ENCODE results near the gene SLC25A36. TPM values are rescaled to one million over a fixed set of nuclear protein-coding genes. Genes with fewer than 3 reads are reported as not detected.

SLC25A36 gene
- total and polyA plus RNA-seq, 2 donors (not counting 3 experiments of a cell fraction or from before 2014, with no cell fraction given) = 17.7 to 38.8 TPM

DNA sequence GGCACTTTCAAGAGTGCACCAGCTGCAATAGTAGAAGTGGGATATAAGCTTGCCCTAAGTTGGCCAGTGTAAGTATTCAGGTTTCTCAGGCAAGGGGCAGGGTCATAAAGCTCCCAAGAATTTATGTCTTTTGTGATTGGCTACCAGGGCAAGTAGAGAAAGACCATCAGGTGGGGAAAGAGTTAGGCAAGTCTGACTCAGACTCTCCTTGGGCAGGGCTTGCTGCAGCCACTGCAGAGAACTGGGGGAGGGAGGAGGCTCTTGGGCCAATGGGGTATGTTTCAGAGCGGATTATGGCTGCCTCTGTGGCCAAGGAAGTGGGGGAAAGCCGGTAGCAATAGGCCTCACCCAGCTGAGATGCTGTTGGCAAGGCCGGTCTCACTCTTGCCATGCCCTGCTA, 44.6 kb upstream of the SLC25A36 start:
- POLR2A ChIA-PET = no interaction called here
- no peak overlapping the region for H3K27ac ChIP-seq (ENCODE audit: insufficient read depth, low read depth, low read length)
- DNase-seq (ENCODE audit: low read depth, low spot score) (no peak), FAIRE-seq (no peak)
- no TSS peak for BruUV-seq (replicated peaks)
- H3K9me3 ChIP-seq (replicated peaks; ENCODE audit: control insufficient read depth, insufficient read depth, low read length) = no peaks in the 10 kb centered on the region
- no peaks in the 10 kb centered on the region for H3K36me3 ChIP-seq (ENCODE audit: control insufficient read depth in 2 of 2, extremely low read depth in 1 of 2, insufficient read depth in 2 of 2, low read length in 2 of 2)
- H3K4me2 ChIP-seq (ENCODE audit: insufficient read depth, low read length) = no peak overlapping the region
- H3K27me3 ChIP-seq (ENCODE audit: control insufficient read depth in 2 of 2, insufficient read depth in 2 of 2, low read length in 2 of 2) = no peaks in the 10 kb centered on the region
- CTCF ChIA-PET = interaction anchor here (1.3 to 1.9 kb wide), 2 partner anchors 209 to 295 kb away, joined by 6 to 7 read pairs; no protein-coding TSS in a partner anchor
- dilution Hi-C loops (cut with MboI; ENCODE audit: extremely low pct_ligation_motif_present, low sequenced_read_pairs) = no loop called here
- no peak overlapping the region for H2AFZ ChIP-seq (ENCODE audit: low read depth, low read length)
- H3K9me1 ChIP-seq (replicated peaks; ENCODE audit: control insufficient read depth, extremely low read depth, insufficient read depth, low read length) = no peaks in the 10 kb centered on the region
- TF ChIP-seq FOS (IDR thresholded peaks at IDR 0.05; ENCODE audit: borderline replicate concordance, insufficient read depth, low read length) (no peak), GATA2 (IDR thresholded peaks at IDR 0.05; ENCODE audit: insufficient read depth, insufficient read length, low read depth, low read length) (no peak), JUN (IDR thresholded peaks at IDR 0.05; ENCODE audit: borderline replicate concordance, insufficient read depth, insufficient read length, low read depth) (no peak), POLR2A (IDR thresholded peaks at IDR 0.05; ENCODE audit: low read depth, low read length) (no peak), MYC (IDR thresholded peaks at IDR 0.05; ENCODE audit: low read depth, low read length) (no peak), EZH2 (IDR thresholded peaks at IDR 0.05; ENCODE audit: borderline replicate concordance, low read depth, low read length, severe bottlenecking) (no peak), POLR2AphosphoS5 (IDR thresholded peaks at IDR 0.05; ENCODE audit: insufficient read depth, low read depth, low read length) (no peak)
- TF ChIP-seq, protein P1, sequence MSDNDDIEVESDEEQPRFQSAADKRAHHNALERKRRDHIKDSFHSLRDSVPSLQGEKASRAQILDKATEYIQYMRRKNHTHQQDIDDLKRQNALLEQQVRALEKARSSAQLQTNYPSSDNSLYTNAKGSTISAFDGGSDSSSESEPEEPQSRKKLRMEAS (IDR thresholded peaks at IDR 0.05; ENCODE audit: insufficient read depth, insufficient read length) = no peak
- TF ChIP-seq, protein P2, sequence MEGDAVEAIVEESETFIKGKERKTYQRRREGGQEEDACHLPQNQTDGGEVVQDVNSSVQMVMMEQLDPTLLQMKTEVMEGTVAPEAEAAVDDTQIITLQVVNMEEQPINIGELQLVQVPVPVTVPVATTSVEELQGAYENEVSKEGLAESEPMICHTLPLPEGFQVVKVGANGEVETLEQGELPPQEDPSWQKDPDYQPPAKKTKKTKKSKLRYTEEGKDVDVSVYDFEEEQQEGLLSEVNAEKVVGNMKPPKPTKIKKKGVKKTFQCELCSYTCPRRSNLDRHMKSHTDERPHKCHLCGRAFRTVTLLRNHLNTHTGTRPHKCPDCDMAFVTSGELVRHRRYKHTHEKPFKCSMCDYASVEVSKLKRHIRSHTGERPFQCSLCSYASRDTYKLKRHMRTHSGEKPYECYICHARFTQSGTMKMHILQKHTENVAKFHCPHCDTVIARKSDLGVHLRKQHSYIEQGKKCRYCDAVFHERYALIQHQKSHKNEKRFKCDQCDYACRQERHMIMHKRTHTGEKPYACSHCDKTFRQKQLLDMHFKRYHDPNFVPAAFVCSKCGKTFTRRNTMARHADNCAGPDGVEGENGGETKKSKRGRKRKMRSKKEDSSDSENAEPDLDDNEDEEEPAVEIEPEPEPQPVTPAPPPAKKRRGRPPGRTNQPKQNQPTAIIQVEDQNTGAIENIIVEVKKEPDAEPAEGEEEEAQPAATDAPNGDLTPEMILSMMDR (IDR thresholded peaks at IDR 0.05; ENCODE audit: extremely low read depth in 1 of 2, insufficient read depth in 1 of 2, low read depth in 1 of 2, low read length in 2 of 2) = no peak
- intact Hi-C loops (cut with micrococcal nuclease) = no loop called here
- H3K9ac ChIP-seq (replicated peaks; ENCODE audit: extremely low read depth, insufficient read depth, low read length) = no peak overlapping the region
- H3K4me1 ChIP-seq (ENCODE audit: control insufficient read depth, extremely low read depth, insufficient read depth, low read length) = no peaks in the 10 kb centered on the region
- H4K20me1 ChIP-seq (replicated peaks; ENCODE audit: control insufficient read depth, extremely low read depth, insufficient read depth, low read length) = no peaks in the 10 kb centered on the region
- H3K79me2 ChIP-seq (ENCODE audit: control insufficient read depth, insufficient read depth, low read length) = no peaks in the 10 kb centered on the region
- H3K4me3 ChIP-seq (replicated peaks in 1 of 3; ENCODE audit: insufficient read depth in 1 of 3, low read depth in 1 of 3, low read length in 3 of 3) = no peak overlapping the region

Data from endothelial cell of umbilical vein (primary cell).